IMR-90 (cell line): ENCODE data around the gene GTF2F2. TPM values are rescaled to one million over a fixed set of nuclear protein-coding genes. Genes with fewer than 3 reads are reported as not detected.

Experiments
- ATAC-seq: fragments of 200-7000 bp; cut with Tn5 transposase; 2 replicates; pipeline ENCODE4 v1.9.1; 2020; ENCODE audit warnings: low read depth, mild to moderate bottlenecking, moderate library complexity
- BruUV-seq: library from RNA; stranded (reverse); fragments of 400-500 nt; replicated peaks from 2 replicates; lab custom pipeline; 2021; lab: Mats Ljungman, UMichigan
- CTCF ChIA-PET: fragments of 300-600 bp; formaldehyde crosslinking; extraction: SDS; loops from one replicate; lab custom pipeline; 2021; ENCODE audit warnings: antibody characterized with exemption; lab: Yijun Ruan, JAX
- POLR2A ChIA-PET: fragments of 300-600 bp; sonication (Branson Sonifier 250); formaldehyde crosslinking; loops from one replicate; lab custom pipeline; 2022; ENCODE audit warnings: antibody characterized with exemption; ENCODE audit not compliant: unreplicated experiment; lab: Charles Lee
- DNase-seq: peaks from one replicate; pipeline ENCODE4 v3.0.0; 2013
- H2AFZ ChIP-seq: replicated peaks from 2 replicates; pipeline ENCODE3; 2013; ENCODE audit warnings: low read length, mild to moderate bottlenecking; ENCODE audit not compliant: poor library complexity
- H2AK5ac ChIP-seq: 2 replicates; pipeline ENCODE4 v1.6.1; 2013; ENCODE audit warnings: low read depth, low read length, inconsistent platforms
- H2AK9ac ChIP-seq: replicated peaks from 2 replicates; pipeline ENCODE3; 2013; ENCODE audit warnings: mild to moderate bottlenecking, low read depth, low read length, moderate library complexity; ENCODE audit not compliant: poor library complexity
- H2BK120ac ChIP-seq: 2 replicates; pipeline ENCODE4 v1.6.1; 2013; ENCODE audit warnings: low read depth, low read length, inconsistent platforms
- H2BK15ac ChIP-seq: 3 replicates; pipeline ENCODE4 v1.6.1; 2013; ENCODE audit warnings: low read depth, low read length, inconsistent platforms
- H2BK20ac ChIP-seq: 2 replicates; pipeline ENCODE4 v1.6.1; 2013; ENCODE audit warnings: low read depth, mild to moderate bottlenecking, inconsistent platforms, low read length, moderate library complexity
- H2BK5ac ChIP-seq: 2 replicates; pipeline ENCODE4 v1.6.1; 2013; ENCODE audit warnings: mild to moderate bottlenecking, low read depth, low read length, inconsistent platforms; ENCODE audit not compliant: poor library complexity, severe bottlenecking
- H3K14ac ChIP-seq: replicated peaks from 2 replicates; pipeline ENCODE4 v1.6.1; 2013; ENCODE audit warnings: low read depth, low read length, inconsistent platforms
- H3K18ac ChIP-seq: 2 replicates; pipeline ENCODE4 v1.6.1; 2013; ENCODE audit warnings: low read depth, low read length, control low read depth
- H3K23ac ChIP-seq: 2 replicates; pipeline ENCODE4 v1.6.1; 2013; ENCODE audit warnings: low read depth, low read length, inconsistent platforms
- H3K27ac ChIP-seq: 2 replicates; pipeline ENCODE4 v1.5.1; 2013; ENCODE audit warnings: mild to moderate bottlenecking, control low read depth, low read length; ENCODE audit not compliant: insufficient read depth
- H3K27me3 ChIP-seq: 2 replicates; pipeline ENCODE4 v1.6.1; 2013; ENCODE audit warnings: low read length; ENCODE audit not compliant: control insufficient read depth, insufficient read depth
- H3K36me3 ChIP-seq: 2 replicates; pipeline ENCODE4 v1.6.1; 2013; ENCODE audit warnings: low read length, mixed read lengths; ENCODE audit not compliant: control insufficient read depth, insufficient read depth
- H3K4ac ChIP-seq: 2 replicates; pipeline ENCODE4 v1.6.1; 2013; ENCODE audit warnings: low read depth, low read length, inconsistent platforms
- H3K4me1 ChIP-seq: 2 replicates; pipeline ENCODE4 v1.6.1; 2013; ENCODE audit warnings: low read length, mixed read lengths; ENCODE audit not compliant: control insufficient read depth, insufficient read depth
- H3K4me2 ChIP-seq: 2 replicates; pipeline ENCODE4 v1.6.1; 2013; ENCODE audit warnings: low read depth, mild to moderate bottlenecking, control low read depth, low read length, moderate library complexity
- H3K4me3 ChIP-seq: 2 replicates; pipeline ENCODE4 v1.5.1; 2013; ENCODE audit warnings: low read depth, mild to moderate bottlenecking, control low read depth, low read length, moderate library complexity; ENCODE audit not compliant: insufficient read depth
- H3K56ac ChIP-seq: 2 replicates; pipeline ENCODE4 v1.6.1; 2013; ENCODE audit warnings: low read length, inconsistent platforms; ENCODE audit not compliant: insufficient read depth; ENCODE audit errors: extremely low read depth
- H3K79me1 ChIP-seq, 2 experiments: 2 replicates each; pipeline ENCODE4 v1.6.1; 2013; ENCODE audit warnings: low read length in 2 of 2, inconsistent platforms in 1 of 2, low read depth in 1 of 2
- H3K9ac ChIP-seq: 2 replicates; pipeline ENCODE4 v1.6.1; 2013; ENCODE audit warnings: low read depth, low read length, control low read depth
- H3K9me1 ChIP-seq: 2 replicates; pipeline ENCODE4 v1.6.1; 2013; ENCODE audit warnings: low read length, inconsistent platforms; ENCODE audit not compliant: insufficient read depth
- H3K9me3 ChIP-seq: 2 replicates; pipeline ENCODE4 v1.6.1; 2013; ENCODE audit warnings: low read length; ENCODE audit not compliant: control insufficient read depth, insufficient read depth
- H4K20me1 ChIP-seq: 2 replicates; pipeline ENCODE4 v1.6.1; 2013; ENCODE audit warnings: low read length, inconsistent platforms; ENCODE audit not compliant: insufficient read depth
- H4K5ac ChIP-seq: 2 replicates; pipeline ENCODE4 v1.6.1; 2013; ENCODE audit warnings: mild to moderate bottlenecking, low read depth, low read length, control low read depth
- H4K8ac ChIP-seq, 2 experiments: 2 replicates each; pipeline ENCODE4 v1.6.1; 2013; ENCODE audit warnings: low read depth in 2 of 2, low read length in 2 of 2, control low read depth in 1 of 2, inconsistent platforms in 1 of 2
- H4K91ac ChIP-seq: 2 replicates; pipeline ENCODE4 v1.6.1; 2013; ENCODE audit warnings: low read depth, low read length, inconsistent platforms; ENCODE audit not compliant: insufficient read depth
- BHLHE40 ChIP-seq: fragments of 150-350 bp; IDR thresholded peaks from 2 replicates; pipeline ENCODE4 v1.6.1; 2016; ENCODE audit warnings: mild to moderate bottlenecking, low read depth, low read length
- CEBPB ChIP-seq: IDR thresholded peaks from 2 replicates; pipeline ENCODE4 v1.6.1; 2012; ENCODE audit warnings: low read depth, low read length, improper control_type of control experiment
- CHD1 ChIP-seq: IDR thresholded peaks from 2 replicates; pipeline ENCODE4 v1.6.1; 2012; ENCODE audit warnings: low read depth, low read length, improper control_type of control experiment
- FOS ChIP-seq: fragments of 150-350 bp; IDR thresholded peaks from 2 replicates; pipeline ENCODE4 v1.6.1; 2016; ENCODE audit warnings: low read depth, low read length
- MAFK ChIP-seq: IDR thresholded peaks from 2 replicates; pipeline ENCODE4 v1.6.1; 2012; ENCODE audit warnings: low read depth, low read length, improper control_type of control experiment
- MAZ ChIP-seq: IDR thresholded peaks from 2 replicates; pipeline ENCODE4 v1.6.1; 2012; ENCODE audit warnings: low read depth, mild to moderate bottlenecking, low read length, improper control_type of control experiment, moderate library complexity, borderline replicate concordance
- MXI1 ChIP-seq: IDR thresholded peaks from 2 replicates; pipeline ENCODE4 v1.6.1; 2012; ENCODE audit warnings: low read depth, mild to moderate bottlenecking, low read length, moderate library complexity, borderline replicate concordance
- NFE2L2 ChIP-seq: fragments of 150-350 bp; IDR thresholded peaks from 2 replicates; pipeline ENCODE4 v1.6.1; 2016; ENCODE audit warnings: low read depth, mild to moderate bottlenecking, low read length
- POLR2A ChIP-seq: IDR thresholded peaks from 2 replicates; pipeline ENCODE4 v1.6.1; 2012; ENCODE audit warnings: mild to moderate bottlenecking, low read depth, low read length
- RAD21 ChIP-seq: IDR thresholded peaks from 2 replicates; pipeline ENCODE4 v1.6.1; 2012; ENCODE audit warnings: low read length, improper control_type of control experiment
- RCOR1 ChIP-seq: IDR thresholded peaks from 2 replicates; pipeline ENCODE4 v1.6.1; 2012; ENCODE audit warnings: mild to moderate bottlenecking, low read length, improper control_type of control experiment; ENCODE audit not compliant: insufficient replicate concordance
- RFX5 ChIP-seq: IDR thresholded peaks from 2 replicates; pipeline ENCODE4 v1.8.0; 2012; ENCODE audit warnings: low read depth, mild to moderate bottlenecking, low read length, moderate library complexity
- SMC3 ChIP-seq: fragments of 150-350 bp; IDR thresholded peaks from 2 replicates; pipeline ENCODE4 v1.6.1; 2016; ENCODE audit warnings: low read depth, mild to moderate bottlenecking, antibody characterized with exemption, low read length, moderate library complexity
- WGBS, 2 experiments: methylation state at CpG; one replicate each; pipeline versions ENCODE4 v1.1.5 to v1.1.7; 2013; ENCODE audit warnings: missing lambda C conversion rate in 2 of 2; ENCODE audit not compliant: insufficient read length in 1 of 2; ENCODE audit errors: extremely low coverage in 2 of 2; 5-methylcytosine and 5-hydroxymethylcytosine counted together
- dilution Hi-C: fragments of 300-500 bp; cut with HindIII; formaldehyde crosslinking; loops from one replicate; pipeline ENCODE4 v1.14.3; 2018; ENCODE audit warnings: low sequenced_read_pairs; ENCODE audit not compliant: unreplicated experiment
- in situ Hi-C: fragments of 300-500 bp; cut with MboI; formaldehyde crosslinking; loops from 3 replicates; pipeline ENCODE4 v1.14.3; 2019; ENCODE audit warnings: low sequenced_read_pairs, inconsistent platforms, mixed read lengths
- intact Hi-C: fragments of 100-400 bp; cut with micrococcal nuclease; formaldehyde crosslinking; loops from 2 replicates; pipeline ENCODE4 v1.10.0; 2022
- polyA plus RNA-seq, 3 experiments: library from polyadenylated mRNA; depleted of rRNA; stranded (reverse); fragments of >200 nt; gene quantifications; 2 replicates each; pipeline ENCODE4 v1.2.3, GENCODE V29; 2012; ENCODE audit warnings: low replicate concordance in 1 of 3
- total RNA-seq: library from RNA; depleted of rRNA; stranded (reverse); fragments of >200 nt; gene quantifications from 2 replicates; pipeline ENCODE4 v1.2.3, GENCODE V29; 2012
- TF ChIP-seq, protein P1 (sequence below): fragments of 150-350 bp; IDR thresholded peaks from 2 replicates; pipeline ENCODE4 v1.6.1; 2016; ENCODE audit warnings: low read depth, mild to moderate bottlenecking, low read length, moderate library complexity, borderline replicate concordance
- TF ChIP-seq, protein P2 (sequence below): fragments of 150-350 bp; IDR thresholded peaks from 2 replicates; pipeline ENCODE4 v1.6.1; 2017; ENCODE audit warnings: mild to moderate bottlenecking, antibody characterized with exemption, low read length, low read depth

The GTF2F2 gene
- total and polyA plus RNA-seq, 2 of the 4 experiments (the other 2 are of a cell fraction): 16.5 to 21.0 TPM

DNA sequence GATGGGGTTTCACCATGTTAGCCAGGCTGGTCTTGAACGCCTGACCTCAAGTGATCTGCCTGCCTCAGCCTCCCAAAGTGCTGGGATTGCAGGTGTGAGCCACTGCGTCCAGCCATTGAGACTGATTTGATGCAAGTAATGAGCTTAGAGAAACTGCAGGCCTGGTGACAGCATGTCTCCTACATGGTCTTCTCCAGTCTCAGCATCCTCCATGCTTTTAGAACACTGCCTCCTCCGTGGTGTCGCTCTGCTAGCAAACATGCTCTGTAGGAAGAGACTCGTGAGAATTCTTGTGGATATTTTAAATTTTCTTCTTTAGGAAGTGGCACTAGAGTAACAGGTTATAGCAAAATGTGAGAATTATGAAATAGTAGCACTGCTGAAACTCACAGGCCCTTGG is 183.6 kb downstream of the GTF2F2 start:
- no peaks in the 10 kb centered on the region for H3K79me1 ChIP-seq
- H2BK120ac ChIP-seq: no peak overlapping the region
- dilution Hi-C loops: no loop called here
- H4K8ac ChIP-seq: no peak overlapping the region
- no peak overlapping the region for H3K4me3 ChIP-seq
- H4K5ac ChIP-seq: no peak overlapping the region
- no peak overlapping the region for H3K56ac ChIP-seq
- H3K9me3 ChIP-seq: no peaks in the 10 kb centered on the region
- in situ Hi-C loops: loop anchor here (25.0 kb wide), 2 partner anchors 817 to 1392 kb away; no protein-coding TSS in a partner anchor
- ChIA-PET POLR2A (no interaction called here), CTCF (no interaction called here)
- H3K27ac ChIP-seq: no peak overlapping the region
- no peak overlapping the region for H2BK5ac ChIP-seq
- no peak overlapping the region for H2BK20ac ChIP-seq
- no TSS peak for BruUV-seq
- peaks cover 3% of the 10 kb centered on the region; the same call in 1 of the 2 replicates for H3K4me1 ChIP-seq
- H3K36me3 ChIP-seq: no peaks in the 10 kb centered on the region
- no peaks in the 10 kb centered on the region for H3K27me3 ChIP-seq
- H3K9me1 ChIP-seq: peaks cover 6% of the 10 kb centered on the region; the same call in 1 of the 2 replicates
- H2AK9ac ChIP-seq: no peak overlapping the region
- TF ChIP-seq, protein P1, sequence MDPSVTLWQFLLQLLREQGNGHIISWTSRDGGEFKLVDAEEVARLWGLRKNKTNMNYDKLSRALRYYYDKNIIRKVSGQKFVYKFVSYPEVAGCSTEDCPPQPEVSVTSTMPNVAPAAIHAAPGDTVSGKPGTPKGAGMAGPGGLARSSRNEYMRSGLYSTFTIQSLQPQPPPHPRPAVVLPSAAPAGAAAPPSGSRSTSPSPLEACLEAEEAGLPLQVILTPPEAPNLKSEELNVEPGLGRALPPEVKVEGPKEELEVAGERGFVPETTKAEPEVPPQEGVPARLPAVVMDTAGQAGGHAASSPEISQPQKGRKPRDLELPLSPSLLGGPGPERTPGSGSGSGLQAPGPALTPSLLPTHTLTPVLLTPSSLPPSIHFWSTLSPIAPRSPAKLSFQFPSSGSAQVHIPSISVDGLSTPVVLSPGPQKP: no peak
- TF ChIP-seq MAZ (no peak), BHLHE40 (no peak), MXI1 (no peak), POLR2A (no peak), RFX5 (no peak), FOS (no peak), CHD1 (no peak), CEBPB (no peak), RCOR1 (no peak), MAFK (no peak), RAD21 (no peak), SMC3 (no peak), NFE2L2 (no peak)
- TF ChIP-seq, protein P2, sequence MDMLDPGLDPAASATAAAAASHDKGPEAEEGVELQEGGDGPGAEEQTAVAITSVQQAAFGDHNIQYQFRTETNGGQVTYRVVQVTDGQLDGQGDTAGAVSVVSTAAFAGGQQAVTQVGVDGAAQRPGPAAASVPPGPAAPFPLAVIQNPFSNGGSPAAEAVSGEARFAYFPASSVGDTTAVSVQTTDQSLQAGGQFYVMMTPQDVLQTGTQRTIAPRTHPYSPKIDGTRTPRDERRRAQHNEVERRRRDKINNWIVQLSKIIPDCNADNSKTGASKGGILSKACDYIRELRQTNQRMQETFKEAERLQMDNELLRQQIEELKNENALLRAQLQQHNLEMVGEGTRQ: no peak
- no peak for ATAC-seq
- no peak for DNase-seq
- no peak overlapping the region for H3K4ac ChIP-seq
- no peak overlapping the region for H3K23ac ChIP-seq
- no peak overlapping the region for H4K91ac ChIP-seq
- H2AK5ac ChIP-seq: no peak overlapping the region
- 89% methylated on average over 3 of the region's 5 CpGs; no CpG with 5 or more reads in 1 of the 2 experiments for WGBS, 2 experiments
- no peak overlapping the region for H3K4me2 ChIP-seq
- no peak overlapping the region for H2AFZ ChIP-seq
- H2BK15ac ChIP-seq: no peak overlapping the region
- no peak overlapping the region for H3K14ac ChIP-seq
- intact Hi-C loops: no loop called here
- H4K20me1 ChIP-seq: no peaks in the 10 kb centered on the region
- no peak overlapping the region for H3K18ac ChIP-seq
- H3K9ac ChIP-seq: no peak overlapping the region
